Measurements from ENCODE around the gene RESP18. TPM values are rescaled to one million over a fixed set of nuclear protein-coding genes. Genes with fewer than 3 reads are reported as not detected.

The RESP18 gene
- total and polyA plus RNA-seq, 9 donors, result not detected

GRCh38 chr2:219358170-219359075, 25.9 kb upstream of the RESP18 start:
- TF ChIP-seq EP300 (IDR thresholded peaks at IDR 0.05) (no peak), CTCF (IDR thresholded peaks at IDR 0.05) (no peak), POLR2A (IDR thresholded peaks at IDR 0.05) (no peak)
- 1 to 3% (median 2%) methylated on average over 50 to 66 of the region's 66 CpGs for WGBS, 3 donors
- no peak for DNase-seq
- Histone ChIP-seq H3K9me3 (no peaks in the 10 kb centered on the region), H3K27ac (no peak overlapping the region), H3K36me3 (no peaks in the 10 kb centered on the region), H3K4me1 (ENCODE audit: insufficient read depth) (no peaks in the 10 kb centered on the region), H3K4me3 (no peak overlapping the region), H3K27me3 (no peaks in the 10 kb centered on the region)
- intact Hi-C loops (cut with DNase I), result no loop called here

- Histone ChIP-seq H3K27me3 (no peaks in the 10 kb centered on the region), H3K4me1 (ENCODE audit: insufficient read depth) (no peaks in the 10 kb centered on the region), H3K36me3 (no peaks in the 10 kb centered on the region), H3K4me3 (no peak overlapping the region), H3K9me3 (no peaks in the 10 kb centered on the region), H3K27ac (no peak overlapping the region)
- DNase-seq, result no peak
- no peak for TF ChIP-seq CTCF (IDR thresholded peaks at IDR 0.05)
- TF ChIP-seq POLR2A (IDR thresholded peaks at IDR 0.05), result no peak
- TF ChIP-seq EP300 (IDR thresholded peaks at IDR 0.05), result no peak
- intact Hi-C loops (cut with DNase I), result no loop called here
- 77 to 89% (median 83%) methylated on average over 1 of the region's 1 CpG for WGBS, 3 donors
Measured at GRCh38 chr2:219356834-219357233, 24.3 kb upstream of the RESP18 start.

- intact Hi-C loops (cut with DNase I), result no loop called here
Measured at GRCh38 chr2:219354582-219354981, 22.0 kb upstream of the RESP18 start.

DNA sequence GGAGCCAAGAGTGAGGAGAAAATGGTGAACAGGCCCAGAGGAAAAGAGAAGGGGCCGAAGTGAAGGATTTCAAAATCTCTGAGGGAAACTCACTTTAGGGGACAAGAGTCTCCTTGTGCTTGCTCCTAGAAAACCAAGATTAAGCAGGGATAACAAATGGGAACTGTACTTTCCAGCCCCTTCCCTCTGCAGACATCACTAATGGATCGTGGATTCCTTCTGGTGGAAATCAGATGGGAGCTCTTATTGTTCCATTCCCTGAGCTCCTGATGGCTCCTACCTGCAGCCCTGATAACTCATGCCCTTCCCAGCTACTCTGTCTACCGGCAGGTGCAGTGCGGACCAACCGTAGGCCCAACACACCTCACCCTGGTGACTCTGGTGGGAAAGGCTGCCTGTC, 20.6 kb upstream of the RESP18 start:
- no peaks in the 10 kb centered on the region for H3K4me1 ChIP-seq (ENCODE audit: insufficient read depth)
- no peak overlapping the region for H3K27ac ChIP-seq
- no peaks in the 10 kb centered on the region for H3K36me3 ChIP-seq
- WGBS, 3 donors, result 69 to 85% (median 80%) methylated on average over 5 of the region's 5 CpGs
- intact Hi-C loops (cut with DNase I), result no loop called here
- no peak for DNase-seq
- no peaks in the 10 kb centered on the region for H3K9me3 ChIP-seq
- no peaks in the 10 kb centered on the region for H3K27me3 ChIP-seq
- H3K4me3 ChIP-seq, result no peak overlapping the region
- TF ChIP-seq POLR2A (IDR thresholded peaks at IDR 0.05) (no peak), EP300 (IDR thresholded peaks at IDR 0.05) (no peak), CTCF (IDR thresholded peaks at IDR 0.05) (no peak)

More at GRCh38 chr2:219354582-219354981, 22.0 kb upstream of the RESP18 start:
- Histone ChIP-seq H3K27me3 (no peaks in the 10 kb centered on the region), H3K27ac (no peak overlapping the region), H3K4me1 (ENCODE audit: insufficient read depth) (no peaks in the 10 kb centered on the region), H3K36me3 (no peaks in the 10 kb centered on the region), H3K4me3 (no peak overlapping the region), H3K9me3 (no peaks in the 10 kb centered on the region)
- DNase-seq, result no peak
- WGBS, 3 donors, result 54 to 69% (median 64%) methylated on average over 4 of the region's 4 CpGs
- TF ChIP-seq POLR2A (IDR thresholded peaks at IDR 0.05), result no peak
- no peak for TF ChIP-seq CTCF (IDR thresholded peaks at IDR 0.05)
- no peak for TF ChIP-seq EP300 (IDR thresholded peaks at IDR 0.05)

All from ovary (tissue), 9 donors.